Esophagus squamous epithelium (tissue), 5 donors: ENCODE data around the gene CCNL1. TPM values are rescaled to one million over a fixed set of nuclear protein-coding genes. Genes with fewer than 3 reads are reported as not detected.

ENCODE experiments used
- DNase-seq: peaks from one replicate; lab custom pipeline; 2025; lab: John Stamatoyannopoulos, UW
- H3K27ac ChIP-seq, 4 donors: fragments of 200-600 bp; sonication (generic); one replicate each; pipeline ENCODE4 v1.5.1; 2016 to 2019; ENCODE audit warnings: mild to moderate bottlenecking in 1 of 4
- H3K27me3 ChIP-seq, 4 donors: fragments of 200-600 bp; sonication (generic); 1 replicate in 3 of 4; 2 replicates in 1 of 4; pipeline versions ENCODE4 v1.5.1 to v1.6.0; 2017 to 2021; ENCODE audit warnings: antibody characterized with exemption in 1 of 4
- H3K36me3 ChIP-seq, 3 donors: fragments of 200-600 bp; sonication (generic); one replicate each; pipeline ENCODE4 v1.5.1; 2016 to 2019
- H3K4me1 ChIP-seq, 3 donors: fragments of 200-600 bp; sonication (generic); one replicate each; pipeline ENCODE4 v1.5.1; 2017 to 2019
- H3K4me3 ChIP-seq, 4 donors: fragments of 200-600 bp; sonication (generic); 1 replicate in 3 of 4; 2 replicates in 1 of 4; pipeline ENCODE4 v1.5.1; 2016 to 2019; ENCODE audit warnings: mild to moderate bottlenecking in 2 of 4, moderate library complexity in 1 of 4
- H3K9me3 ChIP-seq, 3 donors: fragments of 200-600 bp; sonication (generic); one replicate each; pipeline ENCODE4 v1.5.1; 2016 to 2019
- POLR2A ChIP-seq, 4 donors: fragments of 450-650 bp; IDR thresholded peaks; one replicate each; pipeline ENCODE4 v1.6.1; 2017; ENCODE audit warnings: antibody characterized with exemption in 4 of 4, mild to moderate bottlenecking in 4 of 4, moderate library complexity in 3 of 4
- WGBS, 2 donors: methylation state at CpG; one replicate each; pipeline ENCODE4 v1.1.5; 2018; 5-methylcytosine and 5-hydroxymethylcytosine counted together
- intact Hi-C: fragments of 100-400 bp; cut with DNase I; formaldehyde crosslinking; loops from one replicate; pipeline ENCODE4 v1.15.0; 2022
- total RNA-seq, 4 donors: library from RNA; depleted of rRNA; stranded (reverse); fragments of >200 nt; gene quantifications; one replicate each; pipeline ENCODE4 v1.1.0, GENCODE V29; 2016
- TF ChIP-seq, protein P1 (sequence below), 6 experiments: fragments of 450-650 bp in 4 of 6; fragments of 200-600 bp in 2 of 6; sonication (generic) in 2 of 6; IDR thresholded peaks; one replicate each; pipeline ENCODE4 v1.5.1; 2016 to 2019; ENCODE audit warnings: antibody characterized with exemption in 6 of 6, mild to moderate bottlenecking in 4 of 6, moderate library complexity in 4 of 6
- donor health status: DM: yes; HTN: yes; CAD: no.

Gene CCNL1
- total RNA-seq, 4 donors from 2014 or later = 51.0 to 185 (median 121) TPM

DNA sequence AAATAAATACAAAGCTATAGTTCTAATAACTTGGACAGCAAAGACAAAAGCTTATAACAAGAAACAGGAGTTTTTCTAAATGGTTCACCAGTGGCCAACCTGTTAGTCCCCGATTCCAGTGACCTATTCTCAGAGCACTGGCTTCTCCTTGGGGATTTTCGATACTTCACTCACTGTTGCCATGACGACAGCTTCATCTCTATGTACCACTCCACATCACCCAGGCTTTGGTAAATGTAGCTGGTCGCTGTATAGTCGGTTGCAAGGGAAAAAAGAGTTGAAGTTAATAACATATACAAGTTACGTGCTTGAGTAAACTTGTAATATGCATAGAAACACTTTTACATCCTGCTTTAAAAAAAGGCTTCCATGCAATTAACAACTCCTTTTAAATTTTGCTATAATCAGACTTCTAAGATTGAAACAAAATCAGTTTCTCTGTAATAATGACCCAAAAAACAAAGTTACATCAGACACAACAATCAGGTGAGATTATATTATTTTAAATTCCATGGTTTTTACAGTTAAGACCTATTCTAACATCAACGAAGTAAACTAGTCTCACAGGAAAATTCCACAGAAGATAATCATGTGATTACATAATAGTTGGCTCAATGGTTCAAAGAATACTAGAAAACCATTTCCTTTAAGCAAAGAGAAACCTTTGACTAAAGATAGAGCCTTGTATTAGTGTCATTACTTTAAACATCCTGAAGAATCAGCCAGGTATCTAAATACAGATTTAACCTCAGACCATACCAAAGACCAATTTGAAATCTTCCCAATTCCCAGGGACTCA is 2.9 kb downstream of the CCNL1 start:
- Histone ChIP-seq H3K36me3 (peaks cover 8 to 64% (median 14%) of the 10 kb centered on the region in 3 donors), H3K9me3 (no peaks in the 10 kb centered on the region), H3K4me3 (peak overlapping the region in 3 of 4 donors; percentile 78 to 97 (median 78)), H3K4me1 (peaks cover 38 to 74% (median 53%) of the 10 kb centered on the region in 3 donors), H3K27me3 (no peaks in the 10 kb centered on the region), H3K27ac (peak overlapping the region in 2 of 4 donors; percentile 21 to 98)
- WGBS, 2 donors = 47 to 51% methylated on average over 7 of the region's 7 CpGs
- DNase-seq = no peak
- intact Hi-C loops = no loop called here
- TF ChIP-seq POLR2A (IDR thresholded peaks at IDR 0.05) = no peak
- TF ChIP-seq, protein P1, sequence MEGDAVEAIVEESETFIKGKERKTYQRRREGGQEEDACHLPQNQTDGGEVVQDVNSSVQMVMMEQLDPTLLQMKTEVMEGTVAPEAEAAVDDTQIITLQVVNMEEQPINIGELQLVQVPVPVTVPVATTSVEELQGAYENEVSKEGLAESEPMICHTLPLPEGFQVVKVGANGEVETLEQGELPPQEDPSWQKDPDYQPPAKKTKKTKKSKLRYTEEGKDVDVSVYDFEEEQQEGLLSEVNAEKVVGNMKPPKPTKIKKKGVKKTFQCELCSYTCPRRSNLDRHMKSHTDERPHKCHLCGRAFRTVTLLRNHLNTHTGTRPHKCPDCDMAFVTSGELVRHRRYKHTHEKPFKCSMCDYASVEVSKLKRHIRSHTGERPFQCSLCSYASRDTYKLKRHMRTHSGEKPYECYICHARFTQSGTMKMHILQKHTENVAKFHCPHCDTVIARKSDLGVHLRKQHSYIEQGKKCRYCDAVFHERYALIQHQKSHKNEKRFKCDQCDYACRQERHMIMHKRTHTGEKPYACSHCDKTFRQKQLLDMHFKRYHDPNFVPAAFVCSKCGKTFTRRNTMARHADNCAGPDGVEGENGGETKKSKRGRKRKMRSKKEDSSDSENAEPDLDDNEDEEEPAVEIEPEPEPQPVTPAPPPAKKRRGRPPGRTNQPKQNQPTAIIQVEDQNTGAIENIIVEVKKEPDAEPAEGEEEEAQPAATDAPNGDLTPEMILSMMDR (IDR thresholded peaks at IDR 0.05) = no peak

DNA sequence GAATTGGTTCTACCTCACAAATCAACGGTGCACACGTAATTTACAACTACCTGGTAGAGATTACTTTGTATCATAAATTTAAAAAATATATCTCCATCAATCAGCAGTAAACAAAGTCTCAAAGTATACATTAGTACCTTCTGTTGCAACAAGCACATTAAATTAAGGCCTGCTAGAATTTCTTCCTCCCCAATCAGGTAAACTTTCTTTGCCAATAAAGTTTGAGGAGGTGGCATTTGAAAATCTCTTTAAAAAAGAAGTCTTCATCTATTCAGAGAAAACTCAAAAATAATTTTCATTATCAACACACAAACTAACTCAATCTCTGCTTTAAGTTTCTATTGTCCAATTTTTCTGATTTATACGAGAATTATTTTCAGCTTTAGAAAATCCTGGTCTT is 4.4 kb downstream of the CCNL1 start:
- intact Hi-C loops = no loop called here
- H3K27me3 ChIP-seq = no peaks in the 10 kb centered on the region
- H3K36me3 ChIP-seq = peaks cover 8 to 78% (median 17%) of the 10 kb centered on the region in 3 donors
- 49 to 53% methylated on average over 3 of the region's 3 CpGs for WGBS, 2 donors
- no peak for TF ChIP-seq POLR2A (IDR thresholded peaks at IDR 0.05)
- TF ChIP-seq, protein P1 (IDR thresholded peaks at IDR 0.05) = no peak
- no peak for DNase-seq
- no peak overlapping the region for H3K27ac ChIP-seq
- no peaks in the 10 kb centered on the region for H3K9me3 ChIP-seq
- peak overlapping the region in 1 of 4 donors; percentile 97 for H3K4me3 ChIP-seq
- peaks cover 29 to 63% (median 44%) of the 10 kb centered on the region in 3 donors for H3K4me1 ChIP-seq

DNA sequence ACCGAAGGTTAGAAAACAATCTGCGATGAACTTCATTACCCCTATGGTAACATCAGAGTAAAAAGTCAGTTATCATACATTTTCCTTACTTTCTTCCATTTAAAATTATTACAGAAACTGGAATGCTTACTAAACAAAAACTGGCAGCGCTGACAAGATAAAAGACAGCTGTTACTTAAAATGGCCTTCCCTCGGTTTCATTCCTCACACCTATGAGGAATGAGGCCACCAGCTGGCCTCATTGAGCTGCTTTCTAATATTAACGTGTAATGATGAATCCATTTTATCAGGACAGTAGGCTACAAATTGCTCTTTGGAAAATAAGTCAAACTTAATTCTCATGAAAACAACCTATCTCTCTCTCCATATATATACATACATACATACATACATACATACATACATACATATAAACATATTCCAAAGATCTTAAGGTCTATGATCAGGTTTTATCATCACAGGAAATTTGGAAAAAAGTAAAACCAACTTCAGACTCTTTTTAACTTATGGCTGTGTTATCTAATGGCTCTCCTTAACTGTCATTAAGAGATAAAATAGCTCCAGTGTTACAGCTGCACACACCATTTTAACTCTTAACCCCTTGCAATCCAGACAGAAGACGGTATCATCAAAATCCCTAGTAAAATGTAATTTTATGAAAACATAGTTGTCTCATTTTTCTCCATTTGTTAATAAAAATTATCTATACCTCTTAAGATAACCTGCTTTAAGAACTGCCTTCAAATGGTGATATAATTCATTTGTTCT is 5.2 kb downstream of the CCNL1 start:
- H3K27me3 ChIP-seq = no peaks in the 10 kb centered on the region
- no peak overlapping the region for H3K27ac ChIP-seq
- H3K36me3 ChIP-seq = peaks cover 8 to 87% (median 22%) of the 10 kb centered on the region in 3 donors
- no peak for DNase-seq
- no peaks in the 10 kb centered on the region for H3K9me3 ChIP-seq
- peak overlapping the region in 2 of 4 donors; percentile 0 to 41 for H3K4me3 ChIP-seq
- TF ChIP-seq, protein P1 (IDR thresholded peaks at IDR 0.05) = no peak
- TF ChIP-seq POLR2A (IDR thresholded peaks at IDR 0.05) = no peak
- intact Hi-C loops = no loop called here
- 43 to 58% methylated on average over 6 of the region's 6 CpGs for WGBS, 2 donors
- peaks cover 29 to 63% (median 44%) of the 10 kb centered on the region in 3 donors for H3K4me1 ChIP-seq

DNA sequence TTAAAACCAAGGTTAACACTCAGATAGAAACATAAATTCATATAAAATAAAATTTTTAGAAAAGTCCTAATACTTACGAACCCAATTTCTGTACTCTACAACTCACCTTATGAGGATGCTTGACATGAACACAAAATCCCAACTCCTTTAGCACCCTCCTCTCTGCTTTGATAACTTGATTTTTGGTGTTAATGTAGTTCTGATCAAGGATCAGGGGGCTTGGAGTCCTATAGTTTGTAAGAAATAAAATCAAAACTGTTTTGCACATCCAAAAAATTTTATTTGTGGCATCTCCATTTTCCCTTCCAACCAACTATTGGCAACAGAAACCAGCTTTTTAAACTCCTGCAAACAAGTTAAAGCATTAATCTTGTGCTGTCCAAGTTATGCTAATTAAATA is 7.0 kb downstream of the CCNL1 start:
- Histone ChIP-seq H3K27me3 (no peaks in the 10 kb centered on the region), H3K36me3 (peaks cover 0 to 98% (median 39%) of the 10 kb centered on the region in 3 donors), H3K4me3 (no peak overlapping the region), H3K27ac (no peak overlapping the region), H3K9me3 (no peaks in the 10 kb centered on the region), H3K4me1 (peaks cover 23 to 51% (median 35%) of the 10 kb centered on the region in 3 donors)
- intact Hi-C loops = no loop called here
- no peak for DNase-seq
- TF ChIP-seq, protein P1 (IDR thresholded peaks at IDR 0.05) = no peak
- TF ChIP-seq POLR2A (IDR thresholded peaks at IDR 0.05) = no peak
- WGBS, 2 donors = 88 to 90% methylated on average over 1 of the region's 1 CpG
